Right renal pelvis (tissue), 4 donors: Measurements from ENCODE around the gene MICAL2. TPM values are rescaled to one million over a fixed set of nuclear protein-coding genes. Genes with fewer than 3 reads are reported as not detected.
A peak's percentile ranks its signal among the peaks of the same experiment; 100 is the strongest.

Source experiments
- DNase-seq, 4 donors: peaks; one replicate each; pipeline ENCODE4 v3.0.0-alpha.2; 2013; ENCODE audit warnings: low read depth in 4 of 4, low spot score in 3 of 4, missing footprints in 1 of 4
- polyA plus RNA-seq, 4 donors: library from polyadenylated mRNA; unstranded; fragments of 120-200 nt; gene quantifications; one replicate each; pipeline ENCODE4 v1.2.1, GENCODE V29; 2013; ENCODE audit not compliant: insufficient read length in 4 of 4

Gene MICAL2
- polyA plus RNA-seq: 1 to 10 TPM; 6.3 to 9.4 (median 8.0) TPM

GRCh38 chr11:12110201-12110713 lies at the start of gene MICAL2:
Gene MICAL2 (plus strand): TSS chr11:12110590. CDS start chr11:12162156, 51,566 bp downstream.
- DNase-seq: peak; percentile 66 to 71 (median 68)

- DNase-seq: no peak
Observed at GRCh38 chr11:12061851-12062560, 48.4 kb upstream of the MICAL2 start.

GRCh38 chr11:12063251-12063650 lies 47.1 kb upstream of the MICAL2 start:
- DNase-seq: no peak

GRCh38 chr11:12064136-12064953 lies 46.0 kb upstream of the MICAL2 start:
- no peak for DNase-seq

GRCh38 chr11:12064954-12065280 lies 45.5 kb upstream of the MICAL2 start:
- no peak for DNase-seq

- DNase-seq: no peak
Observed at GRCh38 chr11:12066056-12066798, 44.2 kb upstream of the MICAL2 start.

- peak in 3 of 4 donors; percentile 37 to 64 (median 61) for DNase-seq
Observed at GRCh38 chr11:12066799-12067508, 43.4 kb upstream of the MICAL2 start.

- no peak for DNase-seq
Observed at GRCh38 chr11:12067796-12068357, 42.5 kb upstream of the MICAL2 start.

GRCh38 chr11:12069066-12069676 lies 41.2 kb upstream of the MICAL2 start:
- no peak for DNase-seq

- DNase-seq: no peak
Observed at GRCh38 chr11:12070446-12071267, 39.7 kb upstream of the MICAL2 start.

- DNase-seq: no peak
Observed at GRCh38 chr11:12071574-12071973, 38.8 kb upstream of the MICAL2 start.

GRCh38 chr11:12073436-12073835 lies 37.0 kb upstream of the MICAL2 start:
- no peak for DNase-seq

GRCh38 chr11:12073886-12074285 lies 36.5 kb upstream of the MICAL2 start:
- DNase-seq: no peak

GRCh38 chr11:12074529-12075195 lies 35.7 kb upstream of the MICAL2 start:
- DNase-seq: no peak

GRCh38 chr11:12075291-12075690 lies 35.1 kb upstream of the MICAL2 start:
- DNase-seq: no peak

GRCh38 chr11:12075822-12076821 lies 34.3 kb upstream of the MICAL2 start:
- no peak for DNase-seq
